BLaER1 (cell line): ENCODE results near the gene PALLD.
"Not testable (repeated sequence)": the region's sequence is repeated elsewhere in the genome, so short reads cannot be mapped to it uniquely, and the experiment has no call there.

Experiments used
- H3K27ac ChIP-seq: shearing (Covaris generic); formaldehyde crosslinking; 2 replicates; pipeline ENCODE4 v1.8.1; 2022
- H3K27me3 ChIP-seq: shearing (Covaris generic); formaldehyde crosslinking; 2 replicates; pipeline ENCODE4 v1.8.1; 2022
- H3K36me3 ChIP-seq: shearing (Covaris generic); formaldehyde crosslinking; 2 replicates; pipeline ENCODE4 v1.8.1; 2022
- H3K4me1 ChIP-seq: shearing (Covaris generic); formaldehyde crosslinking; 2 replicates; pipeline ENCODE4 v1.8.1; 2022
- H3K4me2 ChIP-seq: shearing (Covaris generic); formaldehyde crosslinking; 2 replicates; pipeline ENCODE4 v1.8.1; 2022
- H3K4me3 ChIP-seq: shearing (Covaris generic); formaldehyde crosslinking; 2 replicates; pipeline ENCODE4 v1.8.1; 2022
- H3K9ac ChIP-seq: shearing (Covaris generic); formaldehyde crosslinking; 2 replicates; pipeline ENCODE4 v1.8.1; 2022
- H3K9me3 ChIP-seq: shearing (Covaris generic); formaldehyde crosslinking; 2 replicates; pipeline ENCODE4 v1.8.1; 2022
- H4K20me1 ChIP-seq: shearing (Covaris generic); formaldehyde crosslinking; 2 replicates; pipeline ENCODE4 v1.8.1; 2022
- Cebpa-rat ChIP-seq: shearing (Covaris generic); IDR thresholded peaks from 2 replicates; pipeline ENCODE4 v1.8.1; 2022

The PALLD gene

GRCh38 chr4:168719725-168720124 is 222.9 kb downstream of the PALLD start:
- H3K4me3 ChIP-seq, result no peak overlapping the region
- no peak overlapping the region for H3K4me2 ChIP-seq
- no peaks in the 10 kb centered on the region for H3K36me3 ChIP-seq
- no peaks in the 10 kb centered on the region for H3K4me1 ChIP-seq
- H3K27ac ChIP-seq, result no peak overlapping the region
- H3K9ac ChIP-seq, result no peak overlapping the region
- H4K20me1 ChIP-seq, result no peaks in the 10 kb centered on the region
- no peak for TF ChIP-seq Cebpa-rat
- H3K27me3 ChIP-seq, result no peaks in the 10 kb centered on the region
- no peaks in the 10 kb centered on the region for H3K9me3 ChIP-seq

GRCh38 chr4:168720396-168720900 is 223.6 kb downstream of the PALLD start:
- TF ChIP-seq Cebpa-rat, result no peak
- no peak overlapping the region for H3K4me2 ChIP-seq
- no peaks in the 10 kb centered on the region for H3K4me1 ChIP-seq
- no peak overlapping the region for H3K4me3 ChIP-seq
- H3K27me3 ChIP-seq, result no peaks in the 10 kb centered on the region
- no peaks in the 10 kb centered on the region for H3K9me3 ChIP-seq
- H4K20me1 ChIP-seq, result no peaks in the 10 kb centered on the region
- H3K9ac ChIP-seq, result no peak overlapping the region
- no peak overlapping the region for H3K27ac ChIP-seq
- no peaks in the 10 kb centered on the region for H3K36me3 ChIP-seq

- Histone ChIP-seq H3K9me3 (peaks cover 8% of the 10 kb centered on the region; the same call in 1 of the 2 replicates), H3K4me2 (no peak overlapping the region), H3K36me3 (no peaks in the 10 kb centered on the region), H3K9ac (no peak overlapping the region), H3K4me1 (no peaks in the 10 kb centered on the region), H3K27ac (no peak overlapping the region), H3K4me3 (no peak overlapping the region), H3K27me3 (no peaks in the 10 kb centered on the region), H4K20me1 (no peaks in the 10 kb centered on the region)
- TF ChIP-seq Cebpa-rat, result no peak
Measured at GRCh38 chr4:168722391-168722790, 225.5 kb downstream of the PALLD start.

- Histone ChIP-seq H3K4me3 (no peak overlapping the region), H4K20me1 (no peaks in the 10 kb centered on the region)
Measured at GRCh38 chr4:168723020-168723419, 226.2 kb downstream of the PALLD start.

GRCh38 chr4:168723569-168723968 is 226.7 kb downstream of the PALLD start:
- Histone ChIP-seq H3K9ac (no peak overlapping the region), H3K4me3 (no peak overlapping the region), H3K27me3 (no peaks in the 10 kb centered on the region), H3K27ac (no peak overlapping the region), H3K4me2 (no peak overlapping the region), H3K36me3 (no peaks in the 10 kb centered on the region), H3K4me1 (no peaks in the 10 kb centered on the region), H4K20me1 (no peaks in the 10 kb centered on the region), H3K9me3 (peaks cover 14% of the 10 kb centered on the region; the same call in 1 of the 2 replicates)
- no peak for TF ChIP-seq Cebpa-rat

More at GRCh38 chr4:168723020-168723419, 226.2 kb downstream of the PALLD start:
- no peak overlapping the region for H3K9ac ChIP-seq
- no peak overlapping the region for H3K27ac ChIP-seq
- H3K36me3 ChIP-seq, result no peaks in the 10 kb centered on the region
- no peak overlapping the region for H3K4me2 ChIP-seq
- no peaks in the 10 kb centered on the region for H3K27me3 ChIP-seq
- peaks cover 14% of the 10 kb centered on the region; the same call in 1 of the 2 replicates for H3K9me3 ChIP-seq
- no peak for TF ChIP-seq Cebpa-rat
- H3K4me1 ChIP-seq, result no peaks in the 10 kb centered on the region

- no peak for TF ChIP-seq Cebpa-rat
- Histone ChIP-seq H3K9me3 (peaks cover 14% of the 10 kb centered on the region; the same call in 1 of the 2 replicates), H3K4me3 (no peak overlapping the region), H3K27me3 (no peaks in the 10 kb centered on the region), H3K36me3 (no peaks in the 10 kb centered on the region), H3K9ac (no peak overlapping the region), H3K4me1 (no peaks in the 10 kb centered on the region), H3K4me2 (no peak overlapping the region), H4K20me1 (no peaks in the 10 kb centered on the region), H3K27ac (no peak overlapping the region)
Measured at GRCh38 chr4:168724243-168724642, 227.4 kb downstream of the PALLD start.

- Histone ChIP-seq H3K36me3 (no peaks in the 10 kb centered on the region), H4K20me1 (no peaks in the 10 kb centered on the region), H3K4me2 (no peak overlapping the region), H3K27me3 (no peaks in the 10 kb centered on the region), H3K9ac (no peak overlapping the region), H3K4me1 (no peaks in the 10 kb centered on the region), H3K9me3 (peaks cover 14% of the 10 kb centered on the region; the same call in 1 of the 2 replicates), H3K4me3 (no peak overlapping the region), H3K27ac (no peak overlapping the region)
- no peak for TF ChIP-seq Cebpa-rat
Measured at GRCh38 chr4:168724686-168725411, 228.0 kb downstream of the PALLD start.

- Histone ChIP-seq H3K27ac (no peak overlapping the region), H3K4me2 (no peak overlapping the region), H3K4me1 (no peaks in the 10 kb centered on the region), H3K9ac (no peak overlapping the region), H3K4me3 (no peak overlapping the region), H3K9me3 (peaks cover 14% of the 10 kb centered on the region; the same call in 1 of the 2 replicates), H3K36me3 (no peaks in the 10 kb centered on the region), H3K27me3 (no peaks in the 10 kb centered on the region), H4K20me1 (no peaks in the 10 kb centered on the region)
- no peak for TF ChIP-seq Cebpa-rat
Measured at GRCh38 chr4:168725930-168726329, 229.1 kb downstream of the PALLD start.

GRCh38 chr4:168727181-168727580 is 230.3 kb downstream of the PALLD start:
- H3K27ac ChIP-seq, H3K4me3 ChIP-seq, H3K36me3 ChIP-seq, H3K9ac ChIP-seq, H3K4me2 ChIP-seq, H3K4me1 ChIP-seq, H3K27me3 ChIP-seq, H4K20me1 ChIP-seq: not testable (repeated sequence)
- H3K9me3 ChIP-seq, result peaks cover 14% of the 10 kb centered on the region; the same call in 1 of the 2 replicates

GRCh38 chr4:168731006-168731636 is 234.3 kb downstream of the PALLD start:
- Histone ChIP-seq H3K36me3 (no peaks in the 10 kb centered on the region), H3K27ac (no peak overlapping the region), H3K4me2 (no peak overlapping the region), H3K9me3 (peaks cover 14% of the 10 kb centered on the region; the same call in 1 of the 2 replicates), H4K20me1 (no peaks in the 10 kb centered on the region), H3K4me3 (no peak overlapping the region), H3K9ac (no peak overlapping the region), H3K4me1 (no peaks in the 10 kb centered on the region), H3K27me3 (no peaks in the 10 kb centered on the region)
- TF ChIP-seq Cebpa-rat, result no peak
